Tibial nerve (tissue), 4 donors: ENCODE data around the gene CBLIF. TPM values are rescaled to one million over a fixed set of nuclear protein-coding genes. Genes with fewer than 3 reads are reported as not detected.
"Not testable (repeated sequence)": the region's sequence is repeated elsewhere in the genome, so short reads cannot be mapped to it uniquely, and the experiment has no call there.

Source experiments
- DNase-seq, 2 donors: peaks; one replicate each; pipeline ENCODE4 v3.0.0-alpha.2; 2019; ENCODE audit warnings: low spot score in 2 of 2
- H3K27ac ChIP-seq, 4 donors: fragments of 200-600 bp; sonication (generic) in 3 of 4; one replicate each; pipeline ENCODE4 v1.5.1; 2017 to 2019; ENCODE audit warnings: mild to moderate bottlenecking in 1 of 4
- H3K27me3 ChIP-seq, 2 donors: fragments of 200-600 bp; sonication (generic) in 1 of 2; one replicate each; pipeline versions ENCODE4 v1.5.1 to v1.6.0; 2017 to 2019
- H3K36me3 ChIP-seq, 3 donors: fragments of 200-600 bp; sonication (generic); one replicate each; pipeline ENCODE4 v1.5.1; 2018 to 2019
- H3K4me1 ChIP-seq, 4 donors: fragments of 200-600 bp; sonication (generic) in 3 of 4; one replicate each; pipeline ENCODE4 v1.5.1; 2017 to 2019
- H3K4me3 ChIP-seq, 4 donors: fragments of 200-600 bp; sonication (generic) in 3 of 4; one replicate each; pipeline ENCODE4 v1.5.1; 2017 to 2019; ENCODE audit warnings: mild to moderate bottlenecking in 1 of 4, moderate library complexity in 1 of 4
- H3K9me3 ChIP-seq, 4 donors: fragments of 200-600 bp; sonication (generic) in 3 of 4; one replicate each; pipeline ENCODE4 v1.5.1; 2017 to 2019
- EP300 ChIP-seq, 2 donors: sonication (generic); formaldehyde crosslinking; IDR thresholded peaks; one replicate each; pipeline ENCODE4 v1.6.1; 2017; ENCODE audit warnings: antibody characterized with exemption in 2 of 2, mild to moderate bottlenecking in 1 of 2
- POLR2A ChIP-seq, 2 donors: fragments of 450-650 bp; IDR thresholded peaks; one replicate each; pipeline ENCODE4 v1.6.1; 2017; ENCODE audit warnings: antibody characterized with exemption in 2 of 2, mild to moderate bottlenecking in 2 of 2, moderate library complexity in 2 of 2
- WGBS, 2 donors: methylation state at CpG; one replicate each; pipeline ENCODE4 v1.1.5; 2018; 5-methylcytosine and 5-hydroxymethylcytosine counted together
- total RNA-seq, 4 donors: library from RNA; depleted of rRNA; stranded (reverse); fragments of >200 nt; gene quantifications; one replicate each; pipeline ENCODE4 v1.1.0, GENCODE V29; 2016
- TF ChIP-seq, protein P1 (sequence below), 5 experiments: fragments of 200-600 bp in 3 of 5; fragments of 450-650 bp in 2 of 5; sonication (generic) in 3 of 5; IDR thresholded peaks; one replicate each; pipeline ENCODE4 v1.5.1; 2016 to 2019; ENCODE audit warnings: antibody characterized with exemption in 5 of 5, mild to moderate bottlenecking in 3 of 5, moderate library complexity in 2 of 5

The CBLIF gene
- total RNA-seq, 4 donors from 2014 or later: not detected

DNA sequence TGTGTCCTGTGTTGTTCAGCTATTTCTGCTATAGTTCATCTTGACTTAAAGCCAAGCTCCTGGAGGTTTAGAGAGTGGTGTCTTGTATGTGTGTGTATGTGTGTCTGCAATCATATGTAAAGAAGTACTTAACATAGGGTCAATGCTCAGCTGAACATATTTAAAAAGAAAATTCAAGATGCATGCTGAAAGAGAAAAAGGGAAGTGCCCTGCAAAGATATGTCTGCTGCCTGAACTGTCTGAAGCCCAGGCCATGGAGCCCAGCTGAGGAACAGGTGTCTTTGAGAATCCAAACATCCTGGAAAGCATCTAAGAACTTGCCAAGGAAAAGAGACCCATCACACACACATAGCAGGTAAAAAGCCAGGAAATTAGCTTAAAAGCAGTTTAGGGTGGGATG is 14.4 kb upstream of the CBLIF start:
- TF ChIP-seq EP300 (IDR thresholded peaks at IDR 0.05) (no peak), POLR2A (IDR thresholded peaks at IDR 0.05) (no peak)
- TF ChIP-seq, protein P1, sequence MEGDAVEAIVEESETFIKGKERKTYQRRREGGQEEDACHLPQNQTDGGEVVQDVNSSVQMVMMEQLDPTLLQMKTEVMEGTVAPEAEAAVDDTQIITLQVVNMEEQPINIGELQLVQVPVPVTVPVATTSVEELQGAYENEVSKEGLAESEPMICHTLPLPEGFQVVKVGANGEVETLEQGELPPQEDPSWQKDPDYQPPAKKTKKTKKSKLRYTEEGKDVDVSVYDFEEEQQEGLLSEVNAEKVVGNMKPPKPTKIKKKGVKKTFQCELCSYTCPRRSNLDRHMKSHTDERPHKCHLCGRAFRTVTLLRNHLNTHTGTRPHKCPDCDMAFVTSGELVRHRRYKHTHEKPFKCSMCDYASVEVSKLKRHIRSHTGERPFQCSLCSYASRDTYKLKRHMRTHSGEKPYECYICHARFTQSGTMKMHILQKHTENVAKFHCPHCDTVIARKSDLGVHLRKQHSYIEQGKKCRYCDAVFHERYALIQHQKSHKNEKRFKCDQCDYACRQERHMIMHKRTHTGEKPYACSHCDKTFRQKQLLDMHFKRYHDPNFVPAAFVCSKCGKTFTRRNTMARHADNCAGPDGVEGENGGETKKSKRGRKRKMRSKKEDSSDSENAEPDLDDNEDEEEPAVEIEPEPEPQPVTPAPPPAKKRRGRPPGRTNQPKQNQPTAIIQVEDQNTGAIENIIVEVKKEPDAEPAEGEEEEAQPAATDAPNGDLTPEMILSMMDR (IDR thresholded peaks at IDR 0.05): no peak
- Histone ChIP-seq H3K4me1 (peaks cover 0 to 7% (median 0%) of the 10 kb centered on the region in 4 donors), H3K4me3 (no peak overlapping the region), H3K27ac (no peak overlapping the region), H3K27me3 (no peaks in the 10 kb centered on the region), H3K9me3 (no peaks in the 10 kb centered on the region), H3K36me3 (no peaks in the 10 kb centered on the region)
- DNase-seq: no peak

GRCh38 chr11:59857439-59858434 is 12.4 kb upstream of the CBLIF start:
- Histone ChIP-seq H3K4me3 (no peak overlapping the region), H3K36me3 (no peaks in the 10 kb centered on the region), H3K9me3 (no peaks in the 10 kb centered on the region), H3K27me3 (no peaks in the 10 kb centered on the region), H3K27ac (no peak overlapping the region), H3K4me1 (no peaks in the 10 kb centered on the region)
- no peak for DNase-seq
- TF ChIP-seq EP300 (IDR thresholded peaks at IDR 0.05): no peak
- TF ChIP-seq, protein P1 (IDR thresholded peaks at IDR 0.05): no peak
- TF ChIP-seq POLR2A (IDR thresholded peaks at IDR 0.05): no peak
- WGBS, 2 donors: 74% methylated on average over 10 of the region's 10 CpGs

- DNase-seq: no peak
- no peaks in the 10 kb centered on the region for H3K36me3 ChIP-seq
- no peaks in the 10 kb centered on the region for H3K4me1 ChIP-seq
- 26 to 34% methylated on average over 2 of the region's 2 CpGs for WGBS, 2 donors
- H3K4me3 ChIP-seq: no peak overlapping the region
- no peaks in the 10 kb centered on the region for H3K9me3 ChIP-seq
- no peak overlapping the region for H3K27ac ChIP-seq
- no peaks in the 10 kb centered on the region for H3K27me3 ChIP-seq
- no peak for TF ChIP-seq POLR2A (IDR thresholded peaks at IDR 0.05)
- no peak for TF ChIP-seq EP300 (IDR thresholded peaks at IDR 0.05)
- TF ChIP-seq, protein P1 (IDR thresholded peaks at IDR 0.05): no peak
Measured at GRCh38 chr11:59854871-59855270, 9.6 kb upstream of the CBLIF start.

DNA sequence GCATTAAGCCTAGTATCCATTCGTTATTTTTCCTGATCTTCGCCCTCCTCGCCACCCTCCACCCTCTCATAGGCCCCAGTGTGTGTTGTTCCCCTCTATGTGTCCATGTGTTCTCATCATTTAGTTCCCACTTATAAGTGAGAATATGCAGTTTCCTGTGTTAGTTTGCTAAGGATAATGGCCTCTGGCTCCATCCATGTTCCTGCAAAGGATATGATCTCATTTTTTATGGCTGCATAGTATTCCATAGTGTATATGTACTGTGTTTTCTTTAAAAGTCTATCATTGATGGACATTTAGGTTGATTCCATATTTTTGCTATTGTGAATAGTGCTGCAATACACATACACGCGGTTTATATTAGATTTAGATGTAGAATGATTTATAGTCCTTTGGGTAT is 6.1 kb upstream of the CBLIF start:
- H3K27ac ChIP-seq, H3K4me3 ChIP-seq, H3K9me3 ChIP-seq, H3K4me1 ChIP-seq, H3K36me3 ChIP-seq, DNase-seq, H3K27me3 ChIP-seq: not testable (repeated sequence)
- WGBS, 2 donors: 92 to 93% methylated on average over 5 of the region's 5 CpGs

- not testable (repeated sequence) for H3K36me3 ChIP-seq, H3K4me3 ChIP-seq, H3K9me3 ChIP-seq, H3K27me3 ChIP-seq, H3K4me1 ChIP-seq, DNase-seq, H3K27ac ChIP-seq
- WGBS, 2 donors: 88 to 92% methylated on average over 2 of the region's 2 CpGs
Measured at GRCh38 chr11:59849551-59849950, 4.3 kb upstream of the CBLIF start.

- WGBS, 2 donors: 19 to 34% methylated on average over 2 of the region's 2 CpGs
- TF ChIP-seq POLR2A (IDR thresholded peaks at IDR 0.05) (no peak), EP300 (IDR thresholded peaks at IDR 0.05) (no peak)
- TF ChIP-seq, protein P1 (IDR thresholded peaks at IDR 0.05): no peak
- H3K27ac ChIP-seq: no peak overlapping the region
- H3K4me1 ChIP-seq: no peaks in the 10 kb centered on the region
- no peaks in the 10 kb centered on the region for H3K36me3 ChIP-seq
- H3K4me3 ChIP-seq: no peak overlapping the region
- H3K27me3 ChIP-seq: no peaks in the 10 kb centered on the region
- no peaks in the 10 kb centered on the region for H3K9me3 ChIP-seq
- no peak for DNase-seq
Measured at GRCh38 chr11:59849129-59849528, 3.8 kb upstream of the CBLIF start.

DNA sequence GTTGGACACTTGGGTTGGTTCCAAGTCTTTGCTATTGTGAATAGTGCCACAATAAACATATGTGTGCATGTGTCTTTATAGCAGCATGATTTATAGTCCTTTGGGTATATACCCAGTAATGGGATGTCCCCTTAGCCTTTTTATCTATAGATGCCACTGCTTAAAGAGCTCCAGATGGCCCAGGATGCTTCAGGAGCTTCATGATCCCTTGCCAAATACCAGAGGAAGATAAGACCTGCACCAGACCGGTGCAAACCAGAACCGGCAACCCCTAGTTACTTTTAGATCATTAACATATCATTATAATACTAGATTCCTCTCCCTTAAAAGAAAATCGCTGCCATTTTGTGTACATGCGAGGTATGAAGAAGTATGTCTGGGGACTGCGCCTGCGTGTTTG is 3.1 kb upstream of the CBLIF start:
- H3K4me1 ChIP-seq, H3K27ac ChIP-seq, H3K9me3 ChIP-seq, H3K27me3 ChIP-seq, DNase-seq, H3K36me3 ChIP-seq, H3K4me3 ChIP-seq: not testable (repeated sequence)
- WGBS, 2 donors: 90 to 94% methylated on average over 6 of the region's 6 CpGs
